GM23248 (cell line): ENCODE results near the gene TRPC5OS.

Experiments
- EZH2 ChIP-seq: fragments of 200-600 bp; sonication (generic); IDR thresholded peaks from 2 replicates; pipeline ENCODE4 v1.6.1; 2018; ENCODE audit warnings: antibody characterized with exemption, mild to moderate bottlenecking; ENCODE audit not compliant: insufficient read depth, poor library complexity, severe bottlenecking
- EZH2phosphoT487 ChIP-seq: fragments of 200-600 bp; sonication (generic); IDR thresholded peaks from 2 replicates; pipeline ENCODE4 v1.6.1; 2018; ENCODE audit warnings: antibody characterized with exemption, moderate library complexity, mild to moderate bottlenecking, low read depth; ENCODE audit not compliant: insufficient read depth

DNA sequence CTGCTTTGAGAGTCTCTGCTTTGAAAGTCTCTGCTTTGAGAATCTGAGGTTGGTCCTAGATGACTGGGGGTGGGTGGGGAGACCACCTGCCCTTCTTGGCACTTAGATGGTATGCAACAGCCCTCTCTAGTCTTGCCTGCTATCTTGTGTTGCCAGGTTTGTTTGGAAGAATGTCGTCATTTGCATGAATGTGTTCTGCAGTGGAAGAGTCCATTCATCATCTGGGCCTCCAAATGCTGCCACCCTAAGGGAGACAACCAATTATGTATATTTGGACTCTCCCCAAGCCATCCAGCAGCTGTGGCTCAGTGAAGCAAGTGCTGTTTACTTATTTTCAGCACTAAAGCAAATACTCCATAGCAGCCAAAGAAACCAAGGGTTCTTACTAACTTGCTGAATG lies 44.6 kb upstream of the TRPC5OS start:
- TF ChIP-seq EZH2 = no peak
- no peak for TF ChIP-seq EZH2phosphoT487
